GM19452 (cell line): ENCODE results near the gene KDM4B.

ENCODE experiments used
- ATAC-seq: cut with Tn5 transposase; IDR thresholded peaks from one replicate; pipeline ENCODE4 v1.9.1; 2021; ENCODE audit not compliant: unreplicated experiment

The KDM4B gene

GRCh38 chr19:5067678-5068077 is 98.8 kb downstream of the KDM4B start:
- ATAC-seq: no peak

- no peak for ATAC-seq
Observed at GRCh38 chr19:5068233-5069072, 99.5 kb downstream of the KDM4B start.

- ATAC-seq: no peak
Observed at GRCh38 chr19:5070331-5070730, 101.4 kb downstream of the KDM4B start.

GRCh38 chr19:5070930-5071329 is 102.0 kb downstream of the KDM4B start:
- ATAC-seq: no peak

- no peak for ATAC-seq
Observed at GRCh38 chr19:5071579-5071978, 102.7 kb downstream of the KDM4B start.

GRCh38 chr19:5072115-5072514 is 103.2 kb downstream of the KDM4B start:
- no peak for ATAC-seq

GRCh38 chr19:5073153-5073844 is 104.4 kb downstream of the KDM4B start:
- ATAC-seq: no peak

GRCh38 chr19:5074407-5074806 is 105.5 kb downstream of the KDM4B start:
- ATAC-seq: no peak

GRCh38 chr19:5074830-5075394 is 106.0 kb downstream of the KDM4B start:
- ATAC-seq: no peak

- no peak for ATAC-seq
Observed at GRCh38 chr19:5075597-5075996, 106.7 kb downstream of the KDM4B start.

GRCh38 chr19:5076440-5077208 is 107.7 kb downstream of the KDM4B start:
- ATAC-seq: no peak

GRCh38 chr19:5077209-5077515 is 108.2 kb downstream of the KDM4B start:
- ATAC-seq: no peak

GRCh38 chr19:5078182-5078581 is 109.3 kb downstream of the KDM4B start:
- no peak for ATAC-seq

- no peak for ATAC-seq
Observed at GRCh38 chr19:5078666-5079065, 109.8 kb downstream of the KDM4B start.

- no peak for ATAC-seq
Observed at GRCh38 chr19:5079071-5079774, 110.3 kb downstream of the KDM4B start.

GRCh38 chr19:5080030-5080654 is 111.2 kb downstream of the KDM4B start:
- ATAC-seq: no peak

- ATAC-seq: no peak
Observed at GRCh38 chr19:5080809-5081208, 111.9 kb downstream of the KDM4B start.

- ATAC-seq: no peak
Observed at GRCh38 chr19:5081443-5082161, 112.7 kb downstream of the KDM4B start.

- no peak for ATAC-seq
Observed at GRCh38 chr19:5083547-5083965, 114.6 kb downstream of the KDM4B start.

GRCh38 chr19:5085566-5085965 is 116.7 kb downstream of the KDM4B start:
- no peak for ATAC-seq
